WI38 (cell line): ENCODE measurements around the gene SHC3.

ENCODE experiments used
- H3K4me3 ChIP-seq: 2 replicates; pipeline ENCODE4 v1.5.1; 2011; ENCODE audit warnings: low read depth, mild to moderate bottlenecking, control low read depth, low read length
- CTCF ChIP-seq: IDR thresholded peaks from 2 replicates; pipeline ENCODE4 v1.5.1; 2012; ENCODE audit warnings: low read depth, mild to moderate bottlenecking, control low read depth, low read length

SHC3 gene

GRCh38 chr9:89177012-89177943 is 1.3 kb downstream of the SHC3 start:
- no peak for TF ChIP-seq CTCF
- peak overlapping the region; percentile 76 for H3K4me3 ChIP-seq

- H3K4me3 ChIP-seq: peak overlapping the region; percentile 76; the same call in 1 of the 2 replicates
- no peak for TF ChIP-seq CTCF
Observed at GRCh38 chr9:89175828-89176261, 2.8 kb downstream of the SHC3 start.

- no peak for TF ChIP-seq CTCF
- no peak overlapping the region for H3K4me3 ChIP-seq
Observed at GRCh38 chr9:89174291-89174690, 4.3 kb downstream of the SHC3 start.

GRCh38 chr9:89173072-89173471 is 5.5 kb downstream of the SHC3 start:
- no peak for TF ChIP-seq CTCF

GRCh38 chr9:89172398-89172797 is 6.2 kb downstream of the SHC3 start:
- H3K4me3 ChIP-seq: no peak overlapping the region
- TF ChIP-seq CTCF: no peak

More at GRCh38 chr9:89173072-89173471, 5.5 kb downstream of the SHC3 start:
- H3K4me3 ChIP-seq: no peak overlapping the region

GRCh38 chr9:89171693-89172092 is 6.9 kb downstream of the SHC3 start:
- TF ChIP-seq CTCF: 0 out of 2 replicates have a peak, but pooled peaks have one; percentile 5

GRCh38 chr9:89171231-89171630 is 7.4 kb downstream of the SHC3 start:
- no peak overlapping the region for H3K4me3 ChIP-seq
- TF ChIP-seq CTCF: no peak

More at GRCh38 chr9:89171693-89172092, 6.9 kb downstream of the SHC3 start:
- H3K4me3 ChIP-seq: no peak overlapping the region
